HG02610 (cell line): ENCODE data around the gene PRL.

Experiments
- ATAC-seq: cut with Tn5 transposase; IDR thresholded peaks from one replicate; pipeline ENCODE4 v1.9.1; 2021; ENCODE audit warnings: mild to moderate bottlenecking, moderate library complexity; ENCODE audit not compliant: unreplicated experiment

Gene PRL

GRCh38 chr6:22296936-22297335, at the start of gene PRL:
Gene PRL (minus strand): TSS chr6:22297036. CDS start chr6:22296982, 54 bp downstream.
- ATAC-seq: no peak

- ATAC-seq: no peak
These were observed 47.0 kb upstream of the PRL start for GRCh38 chr6:22343864-22344263.

- no peak for ATAC-seq
These were observed 37.9 kb upstream of the PRL start for GRCh38 chr6:22334778-22335177.

- no peak for ATAC-seq
These were observed 37.0 kb upstream of the PRL start for GRCh38 chr6:22333802-22334201.

GRCh38 chr6:22332711-22333110, 35.9 kb upstream of the PRL start:
- no peak for ATAC-seq

- ATAC-seq: no peak
These were observed 35.4 kb upstream of the PRL start for GRCh38 chr6:22332216-22332615.

GRCh38 chr6:22330941-22331340, 34.1 kb upstream of the PRL start:
- no peak for ATAC-seq

- ATAC-seq: no peak
These were observed 31.6 kb upstream of the PRL start for GRCh38 chr6:22328474-22328873.

- ATAC-seq: no peak
These were observed 31.0 kb upstream of the PRL start for GRCh38 chr6:22327881-22328280.

GRCh38 chr6:22326500-22326899, 29.7 kb upstream of the PRL start:
- no peak for ATAC-seq

GRCh38 chr6:22325481-22325880, 28.6 kb upstream of the PRL start:
- no peak for ATAC-seq

- peak; percentile 75 for ATAC-seq
These were observed 27.0 kb upstream of the PRL start for GRCh38 chr6:22323848-22324247.

- peak; percentile 36 for ATAC-seq
These were observed 25.5 kb upstream of the PRL start for GRCh38 chr6:22322103-22323030.

GRCh38 chr6:22320750-22321149, 23.9 kb upstream of the PRL start:
- no peak for ATAC-seq

GRCh38 chr6:22318404-22318803, 21.6 kb upstream of the PRL start:
- ATAC-seq: no peak

- no peak for ATAC-seq
These were observed 17.0 kb upstream of the PRL start for GRCh38 chr6:22313796-22314195.

GRCh38 chr6:22308939-22309338, 12.1 kb upstream of the PRL start:
- ATAC-seq: no peak

GRCh38 chr6:22306741-22307466, 10.1 kb upstream of the PRL start:
- ATAC-seq: no peak

GRCh38 chr6:22302838-22303237, 6.0 kb upstream of the PRL start:
- no peak for ATAC-seq

GRCh38 chr6:22300273-22300998, 3.6 kb upstream of the PRL start:
- ATAC-seq: no peak

GRCh38 chr6:22298475-22298890, 1.6 kb upstream of the PRL start:
- ATAC-seq: no peak
